Osteoblast (primary cell): ENCODE data around the gene APRT. TPM values are rescaled to one million over a fixed set of nuclear protein-coding genes. Genes with fewer than 3 reads are reported as not detected.

ENCODE experiments used
- DNase-seq: peaks from one replicate; pipeline ENCODE4 v3.0.0; 2011; ENCODE audit warnings: low spot score, mixed read lengths; ENCODE audit not compliant: insufficient read length; ENCODE audit errors: missing footprints
- H2AFZ ChIP-seq: 2 replicates; pipeline ENCODE4 v1.6.0; 2011; ENCODE audit warnings: mild to moderate bottlenecking, low read length
- H3K27ac ChIP-seq: 2 replicates; pipeline ENCODE4 v1.5.1; 2011; ENCODE audit warnings: mild to moderate bottlenecking, low read depth, low read length, moderate library complexity
- H3K27me3 ChIP-seq: 2 replicates; pipeline ENCODE4 v1.6.0; 2012; ENCODE audit warnings: mild to moderate bottlenecking, control low read depth, inconsistent platforms, low read length, moderate library complexity; ENCODE audit not compliant: insufficient read depth
- H3K36me3 ChIP-seq: 2 replicates; pipeline ENCODE4 v1.5.1; 2011; ENCODE audit warnings: mild to moderate bottlenecking, low read length, control low read depth, moderate library complexity; ENCODE audit not compliant: insufficient read depth
- H3K4me1 ChIP-seq: 2 replicates; pipeline ENCODE4 v1.5.1; 2011; ENCODE audit warnings: mild to moderate bottlenecking, low read length, control low read depth, moderate library complexity; ENCODE audit not compliant: insufficient read depth
- H3K4me2 ChIP-seq: 2 replicates; pipeline ENCODE4 v1.6.0; 2011; ENCODE audit warnings: mild to moderate bottlenecking, low read length; ENCODE audit not compliant: insufficient read depth
- H3K4me3 ChIP-seq: fragments of 200-600 bp; sonication (generic); 3 replicates; pipeline ENCODE4 v1.5.1; 2012; ENCODE audit warnings: mild to moderate bottlenecking, low read length, inconsistent platforms; ENCODE audit not compliant: insufficient read depth
- H3K79me2 ChIP-seq: 2 replicates; pipeline ENCODE4 v1.6.0; 2012; ENCODE audit warnings: mild to moderate bottlenecking, low read length, control low read depth, inconsistent platforms; ENCODE audit not compliant: insufficient read depth
- H3K9me3 ChIP-seq: 2 replicates; pipeline ENCODE4 v1.5.1; 2011; ENCODE audit warnings: low read depth, low read length, control low read depth
- H4K20me1 ChIP-seq: 2 replicates; pipeline ENCODE4 v1.6.0; 2012; ENCODE audit warnings: mild to moderate bottlenecking, low read length, control low read depth; ENCODE audit not compliant: insufficient read depth
- total RNA-seq: library from RNA; depleted of rRNA; stranded (reverse); fragments of >200 nt; gene quantifications from 2 replicates; pipeline ENCODE4 v1.2.3, GENCODE V29; 2012
- TF ChIP-seq, protein P1 (sequence below): IDR thresholded peaks from 2 replicates; pipeline ENCODE4 v1.5.1; 2011; ENCODE audit warnings: mild to moderate bottlenecking, low read depth, low read length, moderate library complexity; ENCODE audit errors: extremely low read depth

The APRT gene
- total RNA-seq, 1 donor = 53.6 TPM

DNA sequence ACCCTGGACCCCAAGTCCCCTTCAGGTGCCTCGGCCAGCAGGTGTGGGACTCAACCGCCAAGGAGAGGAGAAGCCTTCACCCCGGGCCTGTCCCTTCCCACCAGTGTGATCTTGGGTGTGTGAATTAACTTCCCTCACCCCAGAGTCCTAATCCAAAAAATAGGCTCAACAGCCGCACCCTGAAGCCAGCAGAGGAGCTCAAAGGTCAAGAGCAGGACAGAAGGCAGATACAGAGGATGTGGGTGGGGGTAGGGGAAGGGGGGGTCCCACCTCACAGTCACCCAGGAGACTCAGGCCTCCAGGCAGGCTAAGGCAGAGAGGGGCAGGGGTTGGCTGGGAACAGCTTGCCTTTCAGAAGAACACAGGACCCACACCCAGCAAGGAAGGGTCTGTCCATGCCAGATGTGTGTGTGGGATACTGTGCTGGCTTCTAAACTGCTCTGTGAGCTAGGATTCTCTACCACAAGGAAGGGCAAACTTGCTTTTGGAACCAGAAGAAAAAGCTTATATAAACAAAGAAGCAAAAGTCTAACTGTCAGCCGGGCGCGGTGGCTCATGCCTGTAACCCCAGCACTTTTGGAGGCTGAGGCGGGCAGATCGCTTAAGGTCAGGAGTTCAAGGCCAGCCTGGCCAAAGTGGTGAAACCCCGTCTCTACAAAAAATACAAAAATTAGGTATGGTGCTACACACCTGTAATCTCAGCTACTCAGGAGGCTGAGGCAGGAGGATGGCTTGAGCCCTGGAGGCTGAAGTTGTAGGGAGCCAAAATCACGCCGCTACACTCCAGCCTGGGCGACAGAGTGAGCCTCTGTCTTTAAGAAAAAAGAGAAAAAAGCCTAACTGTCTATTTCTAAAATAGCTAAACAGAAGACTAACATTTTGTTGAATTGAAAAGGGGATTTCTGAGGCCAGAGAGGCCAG, 31.3 kb downstream of the APRT start:
- peak; percentile 61 for DNase-seq
- no peaks in the 10 kb centered on the region for H3K36me3 ChIP-seq

DNA sequence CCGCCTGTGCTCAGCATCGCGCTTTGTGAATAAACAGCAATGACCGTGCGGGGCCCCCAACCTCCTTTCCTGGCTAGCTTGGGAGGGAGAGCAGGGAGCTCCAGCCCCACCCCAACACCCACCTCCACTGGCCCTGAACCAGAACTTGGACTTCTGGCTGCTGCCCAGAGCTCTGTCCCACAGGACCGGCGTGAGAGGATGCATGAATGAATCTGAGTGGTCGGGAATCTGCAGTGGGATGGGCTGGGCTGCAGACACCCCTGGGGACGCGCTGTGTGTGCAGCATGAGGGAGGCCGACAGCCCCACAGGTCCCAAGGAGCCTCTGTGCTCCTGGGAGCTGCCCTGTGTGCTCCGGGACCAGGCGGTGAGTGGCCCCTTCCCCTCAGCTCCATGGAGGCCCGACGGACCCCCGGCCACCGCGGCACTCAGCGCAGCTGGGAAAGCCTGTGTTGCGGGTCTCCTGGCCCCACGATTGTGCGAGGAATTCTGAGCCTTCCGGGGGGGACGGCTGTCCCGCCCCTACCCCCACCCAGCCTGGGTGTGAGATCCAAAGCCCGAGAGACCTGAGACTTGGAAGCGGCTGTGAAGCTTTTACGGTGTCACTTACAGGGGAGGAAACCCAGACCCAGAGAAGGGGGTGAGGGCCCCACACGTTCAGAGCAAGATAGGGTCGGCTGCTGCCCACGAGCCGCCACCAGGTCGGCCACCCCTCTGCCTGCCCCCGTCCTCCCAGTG, 32.2 kb downstream of the APRT start:
- TF ChIP-seq, protein P1, sequence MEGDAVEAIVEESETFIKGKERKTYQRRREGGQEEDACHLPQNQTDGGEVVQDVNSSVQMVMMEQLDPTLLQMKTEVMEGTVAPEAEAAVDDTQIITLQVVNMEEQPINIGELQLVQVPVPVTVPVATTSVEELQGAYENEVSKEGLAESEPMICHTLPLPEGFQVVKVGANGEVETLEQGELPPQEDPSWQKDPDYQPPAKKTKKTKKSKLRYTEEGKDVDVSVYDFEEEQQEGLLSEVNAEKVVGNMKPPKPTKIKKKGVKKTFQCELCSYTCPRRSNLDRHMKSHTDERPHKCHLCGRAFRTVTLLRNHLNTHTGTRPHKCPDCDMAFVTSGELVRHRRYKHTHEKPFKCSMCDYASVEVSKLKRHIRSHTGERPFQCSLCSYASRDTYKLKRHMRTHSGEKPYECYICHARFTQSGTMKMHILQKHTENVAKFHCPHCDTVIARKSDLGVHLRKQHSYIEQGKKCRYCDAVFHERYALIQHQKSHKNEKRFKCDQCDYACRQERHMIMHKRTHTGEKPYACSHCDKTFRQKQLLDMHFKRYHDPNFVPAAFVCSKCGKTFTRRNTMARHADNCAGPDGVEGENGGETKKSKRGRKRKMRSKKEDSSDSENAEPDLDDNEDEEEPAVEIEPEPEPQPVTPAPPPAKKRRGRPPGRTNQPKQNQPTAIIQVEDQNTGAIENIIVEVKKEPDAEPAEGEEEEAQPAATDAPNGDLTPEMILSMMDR = no peak
- Histone ChIP-seq H3K36me3 (no peaks in the 10 kb centered on the region), H2AFZ (no peak overlapping the region), H3K27me3 (no peaks in the 10 kb centered on the region), H3K27ac (peak overlapping the region; percentile 51), H3K79me2 (peaks cover 98% of the 10 kb centered on the region), H3K4me1 (peaks cover 50% of the 10 kb centered on the region), H3K4me3 (no peak overlapping the region), H3K4me2 (peak overlapping the region; percentile 55), H4K20me1 (peaks cover 77% of the 10 kb centered on the region), H3K9me3 (no peaks in the 10 kb centered on the region)
- DNase-seq = peak; percentile 94

More for the DNA sequence above, 31.3 kb downstream of the APRT start:
- no peaks in the 10 kb centered on the region for H3K9me3 ChIP-seq
- peak overlapping the region; percentile 29 for H3K4me3 ChIP-seq
- peaks cover 90% of the 10 kb centered on the region for H3K79me2 ChIP-seq
- H3K27me3 ChIP-seq = no peaks in the 10 kb centered on the region
- TF ChIP-seq, protein P1 = no peak
- H3K27ac ChIP-seq = peak overlapping the region; percentile 51
- H4K20me1 ChIP-seq = peaks cover 71% of the 10 kb centered on the region
- peak overlapping the region; percentile 55 for H3K4me2 ChIP-seq
- H2AFZ ChIP-seq = no peak overlapping the region
- peaks cover 47% of the 10 kb centered on the region for H3K4me1 ChIP-seq

DNA sequence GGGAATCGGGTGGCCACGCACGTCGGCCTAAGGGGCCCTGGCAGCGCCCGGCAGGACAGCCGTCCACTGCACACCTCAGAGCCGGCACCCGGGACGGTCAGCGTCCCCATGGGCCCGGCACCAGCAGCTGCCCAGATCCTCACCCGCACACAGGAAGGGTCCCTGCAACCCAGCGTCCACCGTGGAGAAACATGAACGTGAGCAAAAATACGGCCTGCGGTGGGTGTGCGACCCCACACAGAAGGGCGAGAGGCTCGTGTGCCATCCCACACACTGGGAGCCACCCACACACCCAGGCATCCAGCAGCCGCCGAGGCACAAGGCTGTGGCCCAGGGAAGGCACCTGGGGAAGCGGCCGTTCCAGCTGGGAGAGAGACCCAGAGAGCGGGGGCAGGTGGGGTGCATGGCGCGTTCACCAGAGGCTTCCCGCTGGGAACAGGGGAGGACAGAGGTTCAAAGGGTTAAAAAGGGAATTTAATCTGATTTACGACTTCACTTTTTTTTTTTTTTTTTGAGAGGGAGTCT, 33.1 kb downstream of the APRT start:
- Histone ChIP-seq H3K4me3 (no peak overlapping the region), H3K36me3 (no peaks in the 10 kb centered on the region), H3K4me2 (no peak overlapping the region), H4K20me1 (peaks cover 77% of the 10 kb centered on the region), H3K4me1 (peaks cover 59% of the 10 kb centered on the region), H3K27ac (no peak overlapping the region), H2AFZ (no peak overlapping the region), H3K79me2 (peaks cover 99% of the 10 kb centered on the region), H3K9me3 (no peaks in the 10 kb centered on the region), H3K27me3 (no peaks in the 10 kb centered on the region)
- DNase-seq = peak; percentile 66
- TF ChIP-seq, protein P1 = no peak

DNA sequence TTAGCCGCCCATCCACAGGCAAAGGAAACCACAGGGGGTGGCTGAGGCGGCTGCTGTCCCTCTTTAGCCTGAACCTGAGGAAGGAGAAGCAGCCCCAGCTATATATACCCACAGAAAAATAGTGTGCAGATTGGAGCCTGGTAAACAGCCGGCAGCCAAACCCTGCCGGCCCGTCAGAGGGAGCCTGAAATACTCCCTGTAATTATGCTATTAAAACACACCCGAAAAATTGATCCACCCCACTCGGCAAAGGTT, 33.5 kb downstream of the APRT start:
- H3K4me1 ChIP-seq = peaks cover 60% of the 10 kb centered on the region
- no peak overlapping the region for H2AFZ ChIP-seq
- H3K27ac ChIP-seq = no peak overlapping the region
- TF ChIP-seq, protein P1 = no peak
- no peak overlapping the region for H3K4me3 ChIP-seq
- H4K20me1 ChIP-seq = peaks cover 77% of the 10 kb centered on the region
- no peaks in the 10 kb centered on the region for H3K9me3 ChIP-seq
- peaks cover 98% of the 10 kb centered on the region for H3K79me2 ChIP-seq
- peak; percentile 43 for DNase-seq
- no peaks in the 10 kb centered on the region for H3K36me3 ChIP-seq
- no peak overlapping the region for H3K4me2 ChIP-seq
- H3K27me3 ChIP-seq = no peaks in the 10 kb centered on the region
